K562 (cell line): ENCODE data around the gene RNF215. TPM values are rescaled to one million over a fixed set of nuclear protein-coding genes. Genes with fewer than 3 reads are reported as not detected.

Experiments
- ATAC-seq: fragments of 200-7000 bp; cut with Tn5 transposase; 3 replicates; pipeline ENCODE4 v1.9.1; 2020; ENCODE audit warnings: moderate library complexity
- BruUV-seq: library from RNA; stranded (reverse); fragments of 400-500 nt; replicated peaks from 2 replicates; lab custom pipeline; 2021; lab: Mats Ljungman, UMichigan
- CTCF ChIA-PET: fragments of 300-600 bp; formaldehyde crosslinking; extraction: SDS; loops from one replicate; lab custom pipeline; 2021; ENCODE audit warnings: low intra/inter-chr PET ratio; lab: Yijun Ruan, JAX
- POLR2A ChIA-PET: fragments of 300-600, 350-650 bp; sonication (Branson Sonifier 250); formaldehyde crosslinking; extraction: SDS; loops from one replicate; lab custom pipeline; 2021; ENCODE audit warnings: antibody characterized with exemption, inconsistent platforms; lab: Yijun Ruan, JAX
- DNase-seq, 4 experiments: peaks; one replicate each; pipeline versions ENCODE4 v3.0.0 to v3.0.0-alpha.2; 2011 to 2018; ENCODE audit warnings: low spot score in 3 of 4, mixed read lengths in 3 of 4; ENCODE audit errors: extremely low read depth in 1 of 4
- FAIRE-seq: peaks from 2 replicates; lab custom pipeline; 2011; peaks lifted over from hg19 to GRCh38; lab: Jason Lieb, UNC
- H2AFZ ChIP-seq: 2 replicates; pipeline ENCODE4 v1.6.0; 2011; ENCODE audit warnings: low read depth, low read length, control low read depth, inconsistent platforms
- H3K27ac ChIP-seq: fragments of 200-600 bp; 3 replicates; pipeline ENCODE4 v1.8.0; 2011; ENCODE audit warnings: low read depth, mild to moderate bottlenecking, control low read depth, inconsistent platforms, low read length, moderate library complexity, mixed read lengths; ENCODE audit errors: extremely low read depth
- H3K27me3 ChIP-seq, 2 experiments: fragments of 300-600 bp in 1 of 2; 2 replicates in 1 of 2; 3 replicates in 1 of 2; pipeline versions ENCODE4 v1.6.0 to v1.8.0; 2011; ENCODE audit warnings: inconsistent platforms in 2 of 2, low read length in 2 of 2, mild to moderate bottlenecking in 1 of 2, mixed read lengths in 1 of 2, moderate library complexity in 1 of 2; ENCODE audit not compliant: control insufficient read depth in 2 of 2, insufficient read depth in 2 of 2
- H3K36me3 ChIP-seq: fragments of 300-600 bp; 3 replicates; pipeline ENCODE4 v1.8.0; 2011; ENCODE audit warnings: mild to moderate bottlenecking, low read length, inconsistent platforms; ENCODE audit not compliant: control insufficient read depth, insufficient read depth
- H3K4me1 ChIP-seq, 2 experiments: fragments of 200-600 bp in 1 of 2; replicated peaks in 1 of 2; 2 replicates in 1 of 2; 3 replicates in 1 of 2; pipeline versions ENCODE4 v1.5.1 to v1.8.0; 2011; ENCODE audit warnings: inconsistent platforms in 2 of 2, low read length in 2 of 2, mild to moderate bottlenecking in 1 of 2, mixed read lengths in 1 of 2, moderate library complexity in 1 of 2; ENCODE audit not compliant: control insufficient read depth in 2 of 2, insufficient read depth in 2 of 2
- H3K4me2 ChIP-seq: 2 replicates; pipeline ENCODE4 v1.6.1; 2011; ENCODE audit warnings: low read length, control low read depth, inconsistent platforms, mixed read lengths; ENCODE audit not compliant: insufficient read depth
- H3K4me3 ChIP-seq: fragments of 200-600 bp; sonication (generic), shearing (Covaris generic); 2 replicates; pipeline ENCODE4 v1.5.1; 2016; ENCODE audit warnings: control low read depth, inconsistent platforms
- H3K79me2 ChIP-seq: fragments of 200-600 bp; 3 replicates; pipeline ENCODE4 v1.8.0; 2011; ENCODE audit warnings: low read length, inconsistent platforms; ENCODE audit not compliant: control insufficient read depth, insufficient read depth
- H3K9ac ChIP-seq, 2 experiments: 2 replicates each; pipeline versions ENCODE4 v1.6.0 to v1.6.1; 2011; ENCODE audit warnings: low read depth in 2 of 2, low read length in 2 of 2, control low read depth in 1 of 2, inconsistent platforms in 1 of 2, mild to moderate bottlenecking in 1 of 2, mixed read lengths in 1 of 2; ENCODE audit not compliant: insufficient read depth in 1 of 2
- H3K9me1 ChIP-seq: one replicate; pipeline ENCODE4 v1.6.0; 2011; ENCODE audit warnings: inconsistent platforms, mild to moderate bottlenecking, low read length, moderate library complexity; ENCODE audit not compliant: control insufficient read depth, insufficient read depth
- H3K9me3 ChIP-seq: replicated peaks from 2 replicates; pipeline ENCODE4 v1.5.1; 2011; ENCODE audit warnings: low read depth, low read length, inconsistent platforms; ENCODE audit not compliant: control insufficient read depth, insufficient read depth
- H4K20me1 ChIP-seq: replicated peaks from 2 replicates; pipeline ENCODE4 v1.6.1; 2011; ENCODE audit warnings: low read length, inconsistent platforms, mixed read lengths; ENCODE audit not compliant: control insufficient read depth, insufficient read depth
- BRCA1 ChIP-seq, 2 experiments: fragments of 450-650 bp in 1 of 2; sonication (generic) in 1 of 2; formaldehyde crosslinking in 1 of 2; IDR thresholded peaks; 2 replicates each; pipeline versions ENCODE4 v1.5.0 to v1.6.1; 2017 to 2020; ENCODE audit warnings: mild to moderate bottlenecking in 1 of 2, missing genetic modification reagents in 1 of 2
- HDAC8 ChIP-seq: fragments of 450-650 bp; IDR thresholded peaks from 2 replicates; pipeline ENCODE4 v1.6.1; 2016; ENCODE audit warnings: mild to moderate bottlenecking, missing genetic modification characterization, moderate library complexity, missing compliant biosample characterization
- HNRNPLL ChIP-seq: fragments of 200-400 bp; formaldehyde crosslinking; IDR thresholded peaks from 2 replicates; pipeline ENCODE4 v1.6.1; 2017; ENCODE audit warnings: low read length, low read depth, mild to moderate bottlenecking; ENCODE audit not compliant: poor library complexity, severe bottlenecking
- MXI1 ChIP-seq: IDR thresholded peaks from 2 replicates; pipeline ENCODE4 v1.6.1; 2011; ENCODE audit warnings: low read depth, mild to moderate bottlenecking, improper control_type of control experiment, low read length
- POLR2G ChIP-seq: fragments of 200-400 bp; formaldehyde crosslinking; IDR thresholded peaks from 2 replicates; pipeline ENCODE4 v1.6.1; 2017; ENCODE audit warnings: low read depth, mild to moderate bottlenecking, antibody characterized with exemption, low read length, moderate library complexity
- POU5F1 ChIP-seq: fragments of 150-350 bp; IDR thresholded peaks from 2 replicates; pipeline ENCODE4 v1.6.1; 2014; ENCODE audit warnings: borderline replicate concordance, low read length, low read depth, mild to moderate bottlenecking; ENCODE audit not compliant: partially characterized antibody
- TAL1 ChIP-seq: fragments of 450-650 bp; IDR thresholded peaks from 2 replicates; pipeline ENCODE4 v1.6.1; 2016; ENCODE audit warnings: mild to moderate bottlenecking
- ZNF224 ChIP-seq: sonication (generic); formaldehyde crosslinking; IDR thresholded peaks from 2 replicates; pipeline ENCODE4 v1.8.0; 2022; ENCODE audit warnings: mild to moderate bottlenecking, missing genetic modification reagents
- ZNF23 ChIP-seq: fragments of 250-450 bp; sonication (Bioruptor Pico); IDR thresholded peaks from 2 replicates; pipeline ENCODE4 v1.4.0; 2020; ENCODE audit warnings: mild to moderate bottlenecking
- WGBS: fragments of 100-300 bp; shearing (Covaris generic); methylation state at CpG from one replicate; pipeline ENCODE4 v1.1.6; 2016; ENCODE audit warnings: low coverage, mixed read lengths; ENCODE audit not compliant: insufficient coverage; ENCODE audit errors: missing lambda C conversion rate; 5-methylcytosine and 5-hydroxymethylcytosine counted together
- in situ Hi-C: fragments of 300-500 bp; cut with MboI; formaldehyde crosslinking; loops from 4 replicates; pipeline ENCODE4 v1.15.0; 2018; ENCODE audit warnings: inconsistent platforms, mixed read lengths
- intact Hi-C: fragments of 100-400 bp; cut with micrococcal nuclease; formaldehyde crosslinking; loops from 2 replicates; pipeline ENCODE4 v1.14.2; 2022
- polyA plus RNA-seq, 8 experiments: library from polyadenylated mRNA; depleted of rRNA in 4 of 8; stranded (reverse) in 5 of 8; unstranded in 3 of 8; fragments of >200 nt; fragmentation: Nextera tagmentation in 2 of 8; fragmentation: Illumina TruSeq in 1 of 8; extraction: Ambion mirVana in 2 of 8; extraction: Trizol in 1 of 8; gene quantifications; 2 replicates each; pipeline versions ENCODE4 v1.2.1 to v1.2.3, GENCODE V29; 2011 to 2014; ENCODE audit warnings: inconsistent platforms in 1 of 8, missing spikeins in 1 of 8
- total RNA-seq, 7 experiments: library from RNA; depleted of rRNA in 6 of 7; stranded (reverse); fragments of >200 nt in 6 of 7; fragmentation: Illumina TruSeq in 2 of 7; extraction: Trizol in 2 of 7; gene quantifications; 2 replicates each; pipeline versions ENCODE4 v1.2.1 to v1.2.3, GENCODE V29; 2011 to 2021; ENCODE audit warnings: low replicate concordance in 1 of 7
- TF ChIP-seq, protein P1 (sequence below): fragments of 250-450 bp; sonication (Bioruptor Pico); IDR thresholded peaks from 2 replicates; pipeline ENCODE4 v1.8.0; 2022; ENCODE audit warnings: moderate library complexity, mild to moderate bottlenecking, inconsistent platforms
- TF ChIP-seq, protein P2 (sequence below): fragments of 450-650 bp; IDR thresholded peaks from 2 replicates; pipeline ENCODE4 v1.6.1; 2016; ENCODE audit warnings: missing biosample characterization, missing genetic modification characterization

The RNF215 gene
- total and polyA plus RNA-seq, 9 of the 15 experiments (the other 6 are each of a cell fraction or from before 2014, with no cell fraction given) = 0.08 to 9.8 (median 2.7) TPM

DNA sequence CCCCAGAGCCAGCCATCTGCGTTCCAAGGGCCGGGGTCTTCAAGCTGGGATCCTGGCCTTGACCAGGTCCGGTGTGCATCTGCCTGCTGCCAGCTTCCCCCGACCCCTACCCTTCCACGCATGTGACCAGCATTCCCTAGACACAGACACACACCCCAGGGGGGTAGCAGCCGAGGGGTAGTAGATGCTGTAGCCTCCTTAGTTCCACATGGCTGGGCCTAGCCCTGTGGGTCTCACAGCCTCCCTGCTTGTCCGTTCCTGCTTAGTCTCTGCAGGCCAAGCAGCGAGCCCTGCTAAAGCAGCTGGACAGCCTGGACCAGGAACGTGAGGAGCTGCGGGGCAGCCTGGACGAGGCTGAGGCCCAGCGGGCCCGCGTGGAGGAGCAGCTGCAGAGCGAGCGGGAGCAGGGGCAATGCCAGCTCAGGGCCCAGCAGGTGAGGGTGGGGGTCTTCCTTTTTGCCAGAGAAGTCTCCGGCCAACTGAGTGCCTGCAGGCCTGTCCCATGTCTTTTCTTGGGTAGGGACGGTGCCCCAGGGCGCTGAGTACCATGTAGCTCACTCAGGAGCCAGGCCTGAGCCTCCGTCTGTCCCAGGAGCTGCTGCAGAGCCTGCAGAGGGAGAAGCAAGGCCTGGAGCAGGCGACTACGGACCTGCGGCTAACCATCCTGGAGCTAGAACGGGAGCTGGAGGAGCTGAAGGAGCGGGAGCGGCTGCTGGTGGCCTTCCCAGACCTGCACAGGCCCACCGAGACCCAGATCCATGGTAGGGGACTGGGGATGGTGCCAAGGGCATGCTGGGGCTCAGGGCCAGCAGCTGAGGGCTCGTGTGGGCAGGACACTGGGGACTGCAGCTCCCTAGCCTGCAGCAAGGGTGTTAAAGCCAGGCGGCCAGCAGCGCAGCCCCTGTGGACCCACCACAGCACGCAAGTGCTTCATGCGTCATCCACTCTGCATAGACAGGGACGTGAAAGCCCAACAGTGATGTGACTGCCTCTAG is 13.6 kb downstream of the RNF215 start:
- ATAC-seq (no peak), FAIRE-seq (no peak), DNase-seq (no peak)
- intact Hi-C loops (no loop called here), in situ Hi-C loops (no loop called here)
- Histone ChIP-seq H3K79me2 (no peaks in the 10 kb centered on the region), H3K27me3 (no peaks in the 10 kb centered on the region; a peak in 1 of 5 replicates), H3K4me1 (peaks cover 0 to 15% of the 10 kb centered on the region in 2 experiments; a peak in 2 of 5 replicates), H3K4me3 (no peak overlapping the region), H3K4me2 (no peak overlapping the region), H3K9me1 (no peaks in the 10 kb centered on the region), H4K20me1 (no peaks in the 10 kb centered on the region), H3K36me3 (no peaks in the 10 kb centered on the region), H3K9ac (peak overlapping the region in 1 of 2 experiments; percentile 45; a peak in 2 of 4 replicates), H3K9me3 (no peaks in the 10 kb centered on the region), H3K27ac (no peak overlapping the region), H2AFZ (no peak overlapping the region)
- no TSS peak for BruUV-seq
- 42% methylated on average over 19 of the region's 33 CpGs for WGBS
- peak; percentile 39; the same call in 1 of the 2 replicates for TF ChIP-seq POLR2G
- TF ChIP-seq TAL1 = no peak
- ChIA-PET POLR2A (interaction anchor here (2.4 kb wide), 1 partner anchor 8 kb away, joined by 9 read pairs; no protein-coding TSS in a partner anchor), CTCF (no interaction called here)

DNA sequence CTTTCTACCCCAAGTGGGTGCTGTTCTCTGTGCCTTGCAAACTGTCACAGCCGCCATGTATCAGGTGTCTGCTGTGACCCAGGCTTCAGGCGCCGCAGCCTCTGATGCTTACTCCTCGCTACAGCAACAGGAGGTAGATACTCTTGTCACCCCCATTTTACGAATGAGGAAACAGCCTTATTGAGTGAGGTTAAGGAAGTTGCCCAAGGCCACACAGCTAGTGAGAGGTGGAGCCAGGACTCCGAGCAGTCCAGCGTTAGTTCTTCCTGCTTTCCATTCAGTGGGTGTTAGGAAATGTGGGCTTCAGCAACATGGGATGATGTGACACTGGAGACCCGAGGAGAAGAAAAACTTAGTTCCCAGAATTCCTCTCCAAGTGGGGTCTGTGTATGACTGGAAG is 14.3 kb downstream of the RNF215 start:
- CTCF ChIA-PET = no interaction called here
- WGBS = 28% methylated on average over 6 of the region's 8 CpGs
- no peak overlapping the region for H2AFZ ChIP-seq
- no TSS peak for BruUV-seq
- H3K27ac ChIP-seq = no peak overlapping the region
- no peaks in the 10 kb centered on the region for H3K36me3 ChIP-seq
- H3K79me2 ChIP-seq = no peaks in the 10 kb centered on the region
- no peaks in the 10 kb centered on the region for H4K20me1 ChIP-seq
- in situ Hi-C loops = no loop called here
- intact Hi-C loops = no loop called here
- H3K4me1 ChIP-seq = peaks cover 0 to 15% of the 10 kb centered on the region in 2 experiments; a peak in 2 of 5 replicates
- H3K4me2 ChIP-seq = no peak overlapping the region
- ATAC-seq (no peak), DNase-seq (no peak), FAIRE-seq (no peak)
- no peaks in the 10 kb centered on the region for H3K9me1 ChIP-seq
- no peaks in the 10 kb centered on the region; a peak in 1 of 5 replicates for H3K27me3 ChIP-seq
- POLR2A ChIA-PET = interaction anchor here (2.4 kb wide), 1 partner anchor 9 kb away, joined by 9 read pairs; no protein-coding TSS in a partner anchor
- no peaks in the 10 kb centered on the region for H3K9me3 ChIP-seq
- no peak overlapping the region for H3K4me3 ChIP-seq
- H3K9ac ChIP-seq = no peak overlapping the region
- TF ChIP-seq, protein P1, sequence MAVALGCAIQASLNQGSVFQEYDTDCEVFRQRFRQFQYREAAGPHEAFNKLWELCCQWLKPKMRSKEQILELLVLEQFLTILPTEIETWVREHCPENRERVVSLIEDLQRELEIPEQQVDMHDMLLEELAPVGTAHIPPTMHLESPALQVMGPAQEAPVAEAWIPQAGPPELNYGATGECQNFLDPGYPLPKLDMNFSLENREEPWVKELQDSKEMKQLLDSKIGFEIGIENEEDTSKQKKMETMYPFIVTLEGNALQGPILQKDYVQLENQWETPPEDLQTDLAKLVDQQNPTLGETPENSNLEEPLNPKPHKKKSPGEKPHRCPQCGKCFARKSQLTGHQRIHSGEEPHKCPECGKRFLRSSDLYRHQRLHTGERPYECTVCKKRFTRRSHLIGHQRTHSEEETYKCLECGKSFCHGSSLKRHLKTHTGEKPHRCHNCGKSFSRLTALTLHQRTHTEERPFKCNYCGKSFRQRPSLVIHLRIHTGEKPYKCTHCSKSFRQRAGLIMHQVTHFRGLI (CRISPR knock-in tag) = no peak
- TF ChIP-seq MXI1 (no peak), HDAC8 (tag) (no peak), BRCA1 (IDR thresholded peaks at IDR 0.05) (no peak), BRCA1 (CRISPR knock-in tag; IDR thresholded peaks at IDR 0.05) (no peak), ZNF224 (CRISPR knock-in tag) (no peak), POU5F1 (no peak), ZNF23 (no peak), HNRNPLL (no peak)
- TF ChIP-seq, protein P2, sequence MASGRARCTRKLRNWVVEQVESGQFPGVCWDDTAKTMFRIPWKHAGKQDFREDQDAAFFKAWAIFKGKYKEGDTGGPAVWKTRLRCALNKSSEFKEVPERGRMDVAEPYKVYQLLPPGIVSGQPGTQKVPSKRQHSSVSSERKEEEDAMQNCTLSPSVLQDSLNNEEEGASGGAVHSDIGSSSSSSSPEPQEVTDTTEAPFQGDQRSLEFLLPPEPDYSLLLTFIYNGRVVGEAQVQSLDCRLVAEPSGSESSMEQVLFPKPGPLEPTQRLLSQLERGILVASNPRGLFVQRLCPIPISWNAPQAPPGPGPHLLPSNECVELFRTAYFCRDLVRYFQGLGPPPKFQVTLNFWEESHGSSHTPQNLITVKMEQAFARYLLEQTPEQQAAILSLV (tag) = no peak
